Measurements from ENCODE around the gene PSAP.

Gene PSAP

DNA sequence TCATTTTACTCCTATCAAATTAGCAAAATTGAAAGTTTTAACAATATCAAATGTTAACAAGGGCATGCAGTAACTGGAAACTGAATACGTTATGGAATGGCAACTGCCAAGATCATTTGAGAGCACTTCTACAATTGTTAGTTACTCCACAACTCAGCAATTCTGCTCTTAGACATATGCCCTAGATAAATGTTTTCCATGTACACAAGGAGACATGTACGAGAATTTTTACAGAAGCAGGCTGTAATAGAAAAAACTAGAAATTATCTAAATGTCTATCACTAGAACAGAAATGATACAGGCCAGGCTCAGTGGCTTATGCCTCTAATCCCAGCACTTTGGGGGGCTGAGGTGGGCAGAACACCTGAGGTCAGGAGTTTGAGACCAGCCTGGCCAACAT, 7.0 kb downstream of the PSAP start:
- DNase-seq = no peak
- TF ChIP-seq POLR2A (IDR thresholded peaks at IDR 0.05; ENCODE audit: low read length) = no peak
- TF ChIP-seq GATA1 (IDR thresholded peaks at IDR 0.05; ENCODE audit: low read depth, low read length) = no peak

GRCh38 chr10:71842856-71843686, 8.0 kb downstream of the PSAP start:
- no peak for DNase-seq

DNA sequence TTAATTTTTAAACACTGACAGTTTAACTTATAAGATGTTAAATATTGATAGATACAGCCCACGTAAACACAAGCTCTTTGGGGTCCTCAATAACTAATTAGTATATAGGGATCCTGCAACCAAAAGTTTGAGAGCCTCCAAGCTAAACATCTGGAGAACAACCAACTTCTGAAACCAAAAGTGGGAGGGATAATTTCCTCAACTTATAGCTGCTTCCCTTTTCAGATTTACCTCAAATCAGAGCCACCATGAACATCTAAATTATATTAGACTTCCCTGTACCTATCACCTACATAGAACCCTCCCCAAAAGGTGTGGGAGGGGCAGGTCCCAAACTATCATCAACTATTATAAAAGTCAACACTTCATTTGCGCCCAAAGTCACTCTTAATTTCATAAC, 8.6 kb downstream of the PSAP start:
- no peak for DNase-seq
- TF ChIP-seq POLR2A (IDR thresholded peaks at IDR 0.05; ENCODE audit: low read length) = no peak
- TF ChIP-seq GATA1 (IDR thresholded peaks at IDR 0.05; ENCODE audit: low read depth, low read length) = no peak

More at GRCh38 chr10:71842856-71843686, 8.0 kb downstream of the PSAP start:
- TF ChIP-seq GATA1 (IDR thresholded peaks at IDR 0.05; ENCODE audit: low read depth, low read length) = no peak
- no peak for TF ChIP-seq POLR2A (IDR thresholded peaks at IDR 0.05; ENCODE audit: low read length)

GRCh38 chr10:71840958-71841335, 10.1 kb downstream of the PSAP start:
- TF ChIP-seq POLR2A (IDR thresholded peaks at IDR 0.05; ENCODE audit: low read length) (no peak), GATA1 (IDR thresholded peaks at IDR 0.05; ENCODE audit: low read depth, low read length) (no peak)
- no peak for DNase-seq

DNA sequence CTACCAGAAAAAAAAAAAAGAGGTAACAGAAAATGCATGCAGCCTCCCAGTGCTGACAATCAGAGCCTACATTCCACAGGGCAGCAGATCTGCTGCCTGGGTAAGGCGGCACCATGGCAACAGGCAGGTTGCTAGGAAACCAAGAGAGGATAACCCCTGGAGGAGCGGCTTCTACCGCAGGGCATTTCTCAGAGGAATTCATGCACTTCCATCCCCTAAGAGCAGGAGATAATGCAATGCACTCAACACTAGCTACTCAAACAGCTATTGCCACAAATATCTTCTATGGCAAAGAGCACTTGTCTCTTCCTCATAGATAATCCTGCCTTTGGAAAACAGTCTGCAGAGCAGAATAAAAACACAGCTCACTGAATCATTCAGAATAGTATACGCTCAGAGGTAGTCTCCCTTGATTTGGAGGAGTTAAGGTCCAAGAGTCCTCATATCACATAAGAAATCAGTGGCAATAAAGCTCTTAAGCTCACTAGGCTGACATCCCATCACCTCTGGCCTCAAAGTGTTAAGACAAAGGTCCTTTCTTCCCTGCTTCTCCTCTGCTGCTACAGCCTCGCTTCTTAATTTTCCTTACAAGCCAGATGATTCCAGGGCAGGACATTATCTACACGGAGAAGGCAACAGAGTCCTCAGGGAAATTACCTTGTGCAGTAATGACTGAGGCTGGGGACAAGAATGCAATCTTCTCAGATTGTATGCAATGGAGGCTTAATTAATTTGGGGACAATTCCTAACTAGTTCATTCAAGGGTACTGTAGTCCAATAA, 10.7 kb downstream of the PSAP start:
- peak; percentile 66 to 68 for DNase-seq
- TF ChIP-seq POLR2A (IDR thresholded peaks at IDR 0.05; ENCODE audit: low read length) (no peak), GATA1 (IDR thresholded peaks at IDR 0.05; ENCODE audit: low read depth, low read length) (no peak)

DNA sequence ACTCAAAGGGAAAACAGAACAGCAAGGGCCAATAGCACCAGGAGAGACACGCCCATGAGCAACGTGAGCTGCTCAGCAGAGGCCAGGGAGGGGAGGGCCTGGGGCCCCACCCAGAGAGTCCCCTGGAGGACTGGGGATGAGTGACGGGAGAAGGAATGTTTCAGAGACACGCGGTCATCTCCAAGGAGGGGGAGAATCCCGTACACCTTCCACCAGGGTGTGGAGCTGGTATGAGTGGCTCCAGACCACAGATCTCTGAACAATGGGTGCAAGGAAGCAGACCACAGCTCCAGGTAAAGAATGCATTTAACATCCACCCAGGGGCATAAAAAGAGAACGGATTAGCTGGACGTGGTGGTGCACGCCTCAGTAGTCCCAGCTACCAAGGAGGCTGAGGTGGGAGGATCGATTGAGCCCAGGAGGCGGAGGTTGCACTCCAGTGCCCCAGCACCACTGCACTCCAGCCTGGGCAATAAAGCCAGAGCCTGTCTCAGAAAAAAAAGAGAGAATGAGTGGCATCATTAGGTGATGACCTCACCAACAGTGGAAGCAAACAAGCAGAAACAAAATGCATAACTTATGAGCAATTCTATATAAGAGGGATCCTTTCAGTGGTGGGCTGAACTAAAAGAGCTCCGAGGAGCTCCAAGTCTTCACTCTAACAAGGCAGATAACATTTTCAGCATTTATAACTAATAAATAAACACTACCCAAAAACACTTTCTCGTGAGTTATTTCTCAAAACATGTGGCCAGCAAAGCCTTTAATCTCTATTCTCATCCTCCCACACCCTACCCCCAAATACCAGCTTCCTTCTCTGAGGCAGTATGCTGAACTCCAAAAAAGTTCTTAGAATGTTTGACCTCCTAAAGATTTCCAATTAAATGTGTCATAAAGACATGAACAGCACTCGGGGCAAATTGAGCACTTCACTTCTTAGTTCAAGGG, 12.5 kb downstream of the PSAP start:
- TF ChIP-seq GATA1 (IDR thresholded peaks at IDR 0.05; ENCODE audit: low read depth, low read length) (no peak), POLR2A (IDR thresholded peaks at IDR 0.05; ENCODE audit: low read length) (no peak)
- peak in 1 of 2 experiments; percentile 47 for DNase-seq

DNA sequence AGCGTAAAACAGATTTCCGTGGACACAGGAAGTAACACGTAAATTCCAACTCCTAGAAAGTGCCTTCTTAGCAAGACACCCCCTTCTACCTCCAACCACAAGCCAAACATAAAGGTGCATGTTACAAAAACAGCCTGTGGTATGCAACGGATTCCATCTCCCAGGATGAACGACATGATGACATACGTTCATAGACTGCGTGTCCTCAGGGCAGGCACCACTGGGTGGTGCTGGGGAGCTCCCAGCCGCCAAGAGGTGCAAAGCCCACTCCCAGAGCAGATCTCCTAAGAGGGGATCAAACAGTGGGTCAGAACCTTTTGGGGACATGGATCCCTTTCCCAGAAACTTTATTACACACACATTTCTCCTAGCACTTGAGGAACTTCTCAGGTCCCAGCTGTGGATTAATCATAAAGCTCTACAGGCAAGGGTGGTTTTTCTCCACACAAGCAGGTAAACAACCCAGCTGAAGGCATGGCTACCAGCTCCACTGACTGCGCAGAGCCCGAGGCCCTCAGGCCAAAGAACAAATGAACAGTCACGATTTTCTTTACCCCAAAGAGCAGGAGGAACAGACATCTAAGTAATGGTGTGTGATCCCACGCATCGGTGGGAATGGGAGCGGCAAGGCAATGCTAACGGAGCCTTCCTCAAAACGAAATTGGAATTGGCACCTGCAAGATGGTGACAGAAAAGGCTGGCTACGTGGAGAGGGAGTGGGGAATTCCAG, 13.8 kb downstream of the PSAP start:
- TF ChIP-seq GATA1 (IDR thresholded peaks at IDR 0.05; ENCODE audit: low read depth, low read length) (no peak), POLR2A (IDR thresholded peaks at IDR 0.05; ENCODE audit: low read length) (no peak)
- peak; percentile 32 to 58 for DNase-seq

GRCh38 chr10:71836596-71836974, 14.5 kb downstream of the PSAP start:
- TF ChIP-seq GATA1 (IDR thresholded peaks at IDR 0.05; ENCODE audit: low read depth, low read length) (no peak), POLR2A (IDR thresholded peaks at IDR 0.05; ENCODE audit: low read length) (no peak)
- no peak for DNase-seq

DNA sequence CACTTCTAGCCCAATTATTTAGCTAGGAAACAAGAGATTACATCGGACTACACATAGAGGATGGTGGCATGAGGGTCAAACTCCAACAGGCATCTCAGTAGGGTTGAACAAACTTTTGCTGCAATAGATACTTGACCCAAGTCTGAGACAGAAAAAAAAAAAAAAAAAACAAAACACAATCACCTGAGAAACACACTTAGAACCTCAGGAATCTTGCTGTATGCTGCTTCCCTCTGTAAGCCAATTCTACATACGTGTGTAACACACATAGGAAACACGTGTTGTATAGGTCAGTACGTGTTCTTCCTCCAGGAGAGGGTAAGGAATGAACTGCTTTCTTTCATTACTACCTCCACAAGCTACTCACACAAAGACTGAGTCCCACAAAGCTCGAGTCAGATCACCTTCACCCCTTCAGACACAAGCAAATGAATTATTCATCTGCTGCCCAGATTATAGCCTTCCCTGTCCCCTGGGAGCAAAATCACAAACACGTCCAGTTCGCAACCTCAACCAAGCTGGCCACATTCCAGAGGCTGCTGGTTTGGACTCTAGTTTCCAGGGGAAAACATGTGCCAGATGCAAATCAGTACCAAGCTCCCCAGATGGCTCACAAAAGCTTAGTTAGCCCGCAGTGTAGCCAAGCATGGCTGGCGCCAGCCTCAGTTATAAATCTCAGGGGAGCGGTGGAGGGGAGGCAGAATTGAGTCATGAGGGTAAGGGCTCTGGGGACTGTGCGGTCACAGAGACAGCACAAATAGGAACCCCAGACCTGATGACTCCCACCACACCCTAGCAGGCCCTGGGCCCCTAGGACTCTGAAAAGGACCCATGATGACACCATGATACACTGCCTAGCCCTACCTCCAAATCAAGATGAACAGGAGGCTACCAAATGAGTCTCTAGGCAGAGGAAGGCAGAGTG, 15.1 kb downstream of the PSAP start:
- TF ChIP-seq GATA1 (IDR thresholded peaks at IDR 0.05; ENCODE audit: low read depth, low read length) = no peak
- peak in 1 of 2 experiments; percentile 27 for DNase-seq

DNA sequence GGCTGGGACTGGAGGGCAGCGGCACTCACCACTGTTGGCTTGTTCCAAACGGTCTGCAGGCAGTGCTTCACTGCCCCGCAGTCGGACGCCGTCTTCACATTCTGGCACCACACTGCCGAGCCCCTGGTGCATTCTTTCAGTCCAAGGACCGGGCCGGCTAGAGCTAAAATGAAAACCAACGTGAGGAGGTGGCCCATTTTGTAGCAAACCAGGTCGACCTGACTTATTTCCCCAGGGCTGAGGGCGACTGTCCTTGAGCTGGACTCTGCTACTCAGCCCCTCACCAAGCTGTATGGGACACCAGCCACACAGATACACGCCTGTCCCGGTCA, 16.7 kb downstream of the PSAP start:
- TF ChIP-seq GATA1 (IDR thresholded peaks at IDR 0.05; ENCODE audit: low read depth, low read length) (no peak), POLR2A (IDR thresholded peaks at IDR 0.05; ENCODE audit: low read length) (no peak)
- DNase-seq = no peak

- DNase-seq = no peak
- TF ChIP-seq GATA1 (IDR thresholded peaks at IDR 0.05; ENCODE audit: low read depth, low read length) (no peak), POLR2A (IDR thresholded peaks at IDR 0.05; ENCODE audit: low read length) (no peak)
Observed at GRCh38 chr10:71833451-71834342, 17.4 kb downstream of the PSAP start.
